IMR-90 (cell line): ENCODE results near the gene HSP90B1. TPM values are rescaled to one million over a fixed set of nuclear protein-coding genes. Genes with fewer than 3 reads are reported as not detected.
A peak's percentile ranks its signal among the peaks of the same experiment; 100 is the strongest.

Experiments
- ATAC-seq: fragments of 200-7000 bp; cut with Tn5 transposase; 2 replicates; pipeline ENCODE4 v1.9.1; 2020; ENCODE audit warnings: low read depth, mild to moderate bottlenecking, moderate library complexity
- BruUV-seq: library from RNA; stranded (reverse); fragments of 400-500 nt; replicated peaks from 2 replicates; lab custom pipeline; 2021; lab: Mats Ljungman, UMichigan
- CTCF ChIA-PET: fragments of 300-600 bp; formaldehyde crosslinking; extraction: SDS; loops from one replicate; lab custom pipeline; 2021; ENCODE audit warnings: antibody characterized with exemption; lab: Yijun Ruan, JAX
- POLR2A ChIA-PET: fragments of 300-600 bp; sonication (Branson Sonifier 250); formaldehyde crosslinking; loops from one replicate; lab custom pipeline; 2022; ENCODE audit warnings: antibody characterized with exemption; ENCODE audit not compliant: unreplicated experiment; lab: Charles Lee
- DNase-seq: peaks from one replicate; pipeline ENCODE4 v3.0.0; 2013
- H2AFZ ChIP-seq: replicated peaks from 2 replicates; pipeline ENCODE3; 2013; ENCODE audit warnings: low read length, mild to moderate bottlenecking; ENCODE audit not compliant: poor library complexity
- H2AK5ac ChIP-seq: 2 replicates; pipeline ENCODE4 v1.6.1; 2013; ENCODE audit warnings: low read depth, low read length, inconsistent platforms
- H2AK9ac ChIP-seq: replicated peaks from 2 replicates; pipeline ENCODE3; 2013; ENCODE audit warnings: mild to moderate bottlenecking, low read depth, low read length, moderate library complexity; ENCODE audit not compliant: poor library complexity
- H2BK120ac ChIP-seq: 2 replicates; pipeline ENCODE4 v1.6.1; 2013; ENCODE audit warnings: low read depth, low read length, inconsistent platforms
- H2BK15ac ChIP-seq: 3 replicates; pipeline ENCODE4 v1.6.1; 2013; ENCODE audit warnings: low read depth, low read length, inconsistent platforms
- H2BK20ac ChIP-seq: 2 replicates; pipeline ENCODE4 v1.6.1; 2013; ENCODE audit warnings: low read depth, mild to moderate bottlenecking, inconsistent platforms, low read length, moderate library complexity
- H2BK5ac ChIP-seq: 2 replicates; pipeline ENCODE4 v1.6.1; 2013; ENCODE audit warnings: mild to moderate bottlenecking, low read depth, low read length, inconsistent platforms; ENCODE audit not compliant: poor library complexity, severe bottlenecking
- H3K14ac ChIP-seq: replicated peaks from 2 replicates; pipeline ENCODE4 v1.6.1; 2013; ENCODE audit warnings: low read depth, low read length, inconsistent platforms
- H3K18ac ChIP-seq: 2 replicates; pipeline ENCODE4 v1.6.1; 2013; ENCODE audit warnings: low read depth, low read length, control low read depth
- H3K23ac ChIP-seq: 2 replicates; pipeline ENCODE4 v1.6.1; 2013; ENCODE audit warnings: low read depth, low read length, inconsistent platforms
- H3K27ac ChIP-seq: 2 replicates; pipeline ENCODE4 v1.5.1; 2013; ENCODE audit warnings: mild to moderate bottlenecking, control low read depth, low read length; ENCODE audit not compliant: insufficient read depth
- H3K27me3 ChIP-seq: 2 replicates; pipeline ENCODE4 v1.6.1; 2013; ENCODE audit warnings: low read length; ENCODE audit not compliant: control insufficient read depth, insufficient read depth
- H3K36me3 ChIP-seq: 2 replicates; pipeline ENCODE4 v1.6.1; 2013; ENCODE audit warnings: low read length, mixed read lengths; ENCODE audit not compliant: control insufficient read depth, insufficient read depth
- H3K4ac ChIP-seq: 2 replicates; pipeline ENCODE4 v1.6.1; 2013; ENCODE audit warnings: low read depth, low read length, inconsistent platforms
- H3K4me1 ChIP-seq: 2 replicates; pipeline ENCODE4 v1.6.1; 2013; ENCODE audit warnings: low read length, mixed read lengths; ENCODE audit not compliant: control insufficient read depth, insufficient read depth
- H3K4me2 ChIP-seq: 2 replicates; pipeline ENCODE4 v1.6.1; 2013; ENCODE audit warnings: low read depth, mild to moderate bottlenecking, control low read depth, low read length, moderate library complexity
- H3K4me3 ChIP-seq: 2 replicates; pipeline ENCODE4 v1.5.1; 2013; ENCODE audit warnings: low read depth, mild to moderate bottlenecking, control low read depth, low read length, moderate library complexity; ENCODE audit not compliant: insufficient read depth
- H3K56ac ChIP-seq: 2 replicates; pipeline ENCODE4 v1.6.1; 2013; ENCODE audit warnings: low read length, inconsistent platforms; ENCODE audit not compliant: insufficient read depth; ENCODE audit errors: extremely low read depth
- H3K79me1 ChIP-seq, 2 experiments: 2 replicates each; pipeline ENCODE4 v1.6.1; 2013; ENCODE audit warnings: low read length in 2 of 2, inconsistent platforms in 1 of 2, low read depth in 1 of 2
- H3K9ac ChIP-seq: 2 replicates; pipeline ENCODE4 v1.6.1; 2013; ENCODE audit warnings: low read depth, low read length, control low read depth
- H3K9me1 ChIP-seq: 2 replicates; pipeline ENCODE4 v1.6.1; 2013; ENCODE audit warnings: low read length, inconsistent platforms; ENCODE audit not compliant: insufficient read depth
- H3K9me3 ChIP-seq: 2 replicates; pipeline ENCODE4 v1.6.1; 2013; ENCODE audit warnings: low read length; ENCODE audit not compliant: control insufficient read depth, insufficient read depth
- H4K20me1 ChIP-seq: 2 replicates; pipeline ENCODE4 v1.6.1; 2013; ENCODE audit warnings: low read length, inconsistent platforms; ENCODE audit not compliant: insufficient read depth
- H4K5ac ChIP-seq: 2 replicates; pipeline ENCODE4 v1.6.1; 2013; ENCODE audit warnings: mild to moderate bottlenecking, low read depth, low read length, control low read depth
- H4K8ac ChIP-seq, 2 experiments: 2 replicates each; pipeline ENCODE4 v1.6.1; 2013; ENCODE audit warnings: low read depth in 2 of 2, low read length in 2 of 2, control low read depth in 1 of 2, inconsistent platforms in 1 of 2
- H4K91ac ChIP-seq: 2 replicates; pipeline ENCODE4 v1.6.1; 2013; ENCODE audit warnings: low read depth, low read length, inconsistent platforms; ENCODE audit not compliant: insufficient read depth
- CHD1 ChIP-seq: IDR thresholded peaks from 2 replicates; pipeline ENCODE4 v1.6.1; 2012; ENCODE audit warnings: low read depth, low read length, improper control_type of control experiment
- NFE2L2 ChIP-seq: fragments of 150-350 bp; IDR thresholded peaks from 2 replicates; pipeline ENCODE4 v1.6.1; 2016; ENCODE audit warnings: low read depth, mild to moderate bottlenecking, low read length
- POLR2A ChIP-seq: IDR thresholded peaks from 2 replicates; pipeline ENCODE4 v1.6.1; 2012; ENCODE audit warnings: mild to moderate bottlenecking, low read depth, low read length
- RAD21 ChIP-seq: IDR thresholded peaks from 2 replicates; pipeline ENCODE4 v1.6.1; 2012; ENCODE audit warnings: low read length, improper control_type of control experiment
- RCOR1 ChIP-seq: IDR thresholded peaks from 2 replicates; pipeline ENCODE4 v1.6.1; 2012; ENCODE audit warnings: mild to moderate bottlenecking, low read length, improper control_type of control experiment; ENCODE audit not compliant: insufficient replicate concordance
- WGBS, 2 experiments: methylation state at CpG; one replicate each; pipeline versions ENCODE4 v1.1.5 to v1.1.7; 2013; ENCODE audit warnings: missing lambda C conversion rate in 2 of 2; ENCODE audit not compliant: insufficient read length in 1 of 2; ENCODE audit errors: extremely low coverage in 2 of 2; 5-methylcytosine and 5-hydroxymethylcytosine counted together
- dilution Hi-C: fragments of 300-500 bp; cut with HindIII; formaldehyde crosslinking; loops from one replicate; pipeline ENCODE4 v1.14.3; 2018; ENCODE audit warnings: low sequenced_read_pairs; ENCODE audit not compliant: unreplicated experiment
- in situ Hi-C: fragments of 300-500 bp; cut with MboI; formaldehyde crosslinking; loops from 3 replicates; pipeline ENCODE4 v1.14.3; 2019; ENCODE audit warnings: low sequenced_read_pairs, inconsistent platforms, mixed read lengths
- intact Hi-C: fragments of 100-400 bp; cut with micrococcal nuclease; formaldehyde crosslinking; loops from 2 replicates; pipeline ENCODE4 v1.10.0; 2022
- polyA plus RNA-seq, 3 experiments: library from polyadenylated mRNA; depleted of rRNA; stranded (reverse); fragments of >200 nt; gene quantifications; 2 replicates each; pipeline ENCODE4 v1.2.3, GENCODE V29; 2012; ENCODE audit warnings: low replicate concordance in 1 of 3
- total RNA-seq: library from RNA; depleted of rRNA; stranded (reverse); fragments of >200 nt; gene quantifications from 2 replicates; pipeline ENCODE4 v1.2.3, GENCODE V29; 2012; rRNA removed
- TF ChIP-seq, protein P1 (sequence below): fragments of 150-350 bp; IDR thresholded peaks from 2 replicates; pipeline ENCODE4 v1.6.1; 2017; ENCODE audit warnings: mild to moderate bottlenecking, antibody characterized with exemption, low read length, low read depth

The HSP90B1 gene
- total and polyA plus RNA-seq, 2 of the 4 experiments (the other 2 are of a cell fraction) = 398 to 765 TPM

DNA sequence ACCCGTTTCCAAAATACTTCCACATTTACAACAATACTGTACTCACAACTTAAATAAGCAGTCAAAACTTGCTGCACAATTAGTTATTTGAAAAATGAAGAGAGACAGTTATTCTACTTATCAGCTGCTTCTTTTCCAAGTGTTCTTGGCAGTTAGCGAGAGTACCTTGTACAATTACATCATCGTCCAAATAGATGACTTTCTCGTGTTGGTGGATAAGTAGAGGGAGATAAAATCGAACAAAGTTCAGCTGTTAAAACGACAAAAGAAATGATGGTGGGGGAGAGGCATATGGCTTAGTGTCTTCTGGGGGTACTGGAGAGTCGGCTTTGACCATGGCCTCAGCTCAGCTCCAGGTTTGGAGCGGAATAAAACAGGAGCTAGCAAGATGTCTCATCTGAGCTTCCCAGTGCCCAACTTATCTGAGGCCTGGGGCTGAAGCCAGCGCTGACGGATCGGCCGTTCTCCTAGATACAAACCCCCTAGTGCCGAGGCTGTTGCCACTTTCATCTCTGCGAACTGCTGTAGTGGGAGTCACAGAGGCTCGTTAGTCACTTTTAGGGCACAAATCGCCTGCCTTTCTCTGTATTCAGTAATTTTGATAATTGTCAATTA lies 67.2 kb downstream of the HSP90B1 start:
- no peak overlapping the region for H2AFZ ChIP-seq
- no peak overlapping the region for H4K5ac ChIP-seq
- no peak overlapping the region for H4K91ac ChIP-seq
- no peak overlapping the region for H2AK5ac ChIP-seq
- ChIA-PET CTCF (interaction anchor here (0.7 kb wide), 1 partner anchor 130 kb away, joined by 15 read pairs; no protein-coding TSS in a partner anchor), POLR2A (no interaction called here)
- no peaks in the 10 kb centered on the region; the same call in 1 of the 2 replicates for H3K36me3 ChIP-seq
- H3K4me2 ChIP-seq = no peak overlapping the region
- H2BK15ac ChIP-seq = no peak overlapping the region
- DNase-seq (peak; percentile 22), ATAC-seq (no peak; the same call in 1 of the 2 replicates)
- H3K9ac ChIP-seq = no peak overlapping the region
- H4K8ac ChIP-seq = no peak overlapping the region
- WGBS, 2 experiments = 67% methylated on average over 2 of the region's 16 CpGs; no CpG with 5 or more reads in 1 of the 2 experiments
- H2BK20ac ChIP-seq = no peak overlapping the region
- no peak overlapping the region for H3K18ac ChIP-seq
- H3K9me1 ChIP-seq = no peaks in the 10 kb centered on the region
- no peaks in the 10 kb centered on the region for H3K79me1 ChIP-seq
- no peaks in the 10 kb centered on the region for H3K9me3 ChIP-seq
- no peak overlapping the region for H3K27ac ChIP-seq
- H3K4ac ChIP-seq = no peak overlapping the region
- no peak overlapping the region for H3K23ac ChIP-seq
- no peak overlapping the region for H2BK120ac ChIP-seq
- TF ChIP-seq RAD21 (no peak), CHD1 (no peak), RCOR1 (no peak), POLR2A (no peak), NFE2L2 (no peak)
- TF ChIP-seq, protein P1, sequence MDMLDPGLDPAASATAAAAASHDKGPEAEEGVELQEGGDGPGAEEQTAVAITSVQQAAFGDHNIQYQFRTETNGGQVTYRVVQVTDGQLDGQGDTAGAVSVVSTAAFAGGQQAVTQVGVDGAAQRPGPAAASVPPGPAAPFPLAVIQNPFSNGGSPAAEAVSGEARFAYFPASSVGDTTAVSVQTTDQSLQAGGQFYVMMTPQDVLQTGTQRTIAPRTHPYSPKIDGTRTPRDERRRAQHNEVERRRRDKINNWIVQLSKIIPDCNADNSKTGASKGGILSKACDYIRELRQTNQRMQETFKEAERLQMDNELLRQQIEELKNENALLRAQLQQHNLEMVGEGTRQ = no peak
- H2AK9ac ChIP-seq = no peak overlapping the region
- no peaks in the 10 kb centered on the region for H3K27me3 ChIP-seq
- no TSS peak for BruUV-seq
- H3K4me1 ChIP-seq = no peaks in the 10 kb centered on the region
- no peak overlapping the region for H3K4me3 ChIP-seq
- H3K56ac ChIP-seq = no peak overlapping the region
- in situ Hi-C loops (no loop called here), intact Hi-C loops (no loop called here), dilution Hi-C loops (no loop called here)
- H4K20me1 ChIP-seq = no peaks in the 10 kb centered on the region
- no peak overlapping the region for H2BK5ac ChIP-seq
- no peak overlapping the region for H3K14ac ChIP-seq

Other genes with a start within 250 kb of the HSP90B1 start
- 17.6 and 23.1 TPM in 2 replicates for gene NT5DC3, start 89.2 kb upstream of the HSP90B1 start, total RNA-seq
- 5.6 and 7.3 TPM in 2 replicates for gene NT5DC3, start 89.2 kb upstream of the HSP90B1 start, polyA plus RNA-seq (2012; rRNA removed)
- 14.0 and 24.2 TPM in 2 replicates for gene TDG, start 35.5 kb downstream of the HSP90B1 start, total RNA-seq
- 11.5 and 14.7 TPM in 2 replicates for gene TDG, start 35.5 kb downstream of the HSP90B1 start, polyA plus RNA-seq (2012; rRNA removed)
- 30.8 and 33.5 TPM in 2 replicates for gene GLT8D2, start 119.8 kb downstream of the HSP90B1 start, total RNA-seq
- gene GLT8D2, start 119.8 kb downstream of the HSP90B1 start, polyA plus RNA-seq (2012; rRNA removed) = 43.3 and 47.9 TPM in 2 replicates
- gene HCFC2, start 134.1 kb downstream of the HSP90B1 start, total RNA-seq = 33.3 and 34.2 TPM in 2 replicates
- 10.7 and 12.0 TPM in 2 replicates for gene HCFC2, start 134.1 kb downstream of the HSP90B1 start, polyA plus RNA-seq (2012; rRNA removed)
- 22.2 and 31.4 TPM in 2 replicates for gene NFYB, start 207.8 kb downstream of the HSP90B1 start, total RNA-seq
- gene NFYB, start 207.8 kb downstream of the HSP90B1 start, polyA plus RNA-seq (2012; rRNA removed) = 19.8 and 28.4 TPM in 2 replicates